ENCODE data around the gene CD6.
"Not testable (repeated sequence)": the region's sequence is repeated elsewhere in the genome, so short reads cannot be mapped to it uniquely, and the experiment has no call there.

The CD6 gene

GRCh38 chr11:61053191-61053590, 81.7 kb downstream of the CD6 start:
- no peak for DNase-seq (ENCODE audit: low spot score)

- DNase-seq (ENCODE audit: low spot score), result no peak
Measured at GRCh38 chr11:61054513-61054912, 83.0 kb downstream of the CD6 start.

DNA sequence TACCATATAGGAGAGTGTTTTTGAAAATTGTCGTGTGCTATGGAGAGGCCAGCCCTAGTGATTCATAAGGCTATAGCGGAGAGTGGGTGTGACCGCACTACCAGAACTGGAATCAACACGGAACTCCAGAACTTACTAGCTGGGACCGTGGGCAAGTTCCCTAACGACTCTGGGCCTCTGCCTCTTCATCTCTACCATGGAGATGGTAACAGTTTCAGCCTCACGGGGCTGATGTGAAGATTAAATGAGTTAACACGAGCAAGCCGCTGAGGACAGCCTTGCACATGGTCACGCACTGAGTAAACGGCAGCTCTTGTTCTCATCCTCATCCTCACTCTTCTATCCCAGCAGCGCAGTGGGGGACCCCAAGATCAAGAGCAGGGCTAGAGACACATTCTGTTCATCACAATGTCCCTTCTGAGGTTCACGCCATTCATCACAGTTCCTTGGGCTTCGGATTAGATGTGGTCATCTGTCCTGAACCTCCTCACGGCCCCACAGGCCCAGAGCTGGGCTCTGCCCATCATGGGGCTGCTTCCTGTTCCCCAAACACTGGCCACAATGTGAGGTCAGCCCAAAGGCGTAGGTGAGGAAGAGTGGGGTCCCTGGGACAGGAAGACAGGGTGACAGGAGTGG, 83.6 kb downstream of the CD6 start:
- no peak for DNase-seq (ENCODE audit: low spot score)

DNA sequence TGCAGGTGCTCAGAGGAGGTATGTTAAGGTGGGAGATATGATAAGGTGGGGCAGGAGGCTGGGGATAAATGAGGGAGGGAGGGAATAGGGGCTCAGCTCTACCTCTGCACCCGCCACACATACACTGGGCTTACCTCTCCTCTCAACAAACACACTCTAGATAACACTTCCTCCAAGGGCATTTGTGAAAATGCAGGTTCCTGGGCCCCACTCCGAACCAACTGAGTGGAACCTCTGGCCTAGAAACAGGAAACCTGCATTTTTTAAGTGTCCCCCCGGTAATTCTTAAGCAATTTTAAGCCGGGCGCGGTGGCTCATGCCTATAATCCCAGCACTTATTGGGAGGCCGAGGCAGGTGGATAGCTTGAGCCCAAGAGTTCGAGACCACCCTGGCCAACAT, 84.3 kb downstream of the CD6 start:
- DNase-seq (ENCODE audit: low spot score), result no peak

DNA sequence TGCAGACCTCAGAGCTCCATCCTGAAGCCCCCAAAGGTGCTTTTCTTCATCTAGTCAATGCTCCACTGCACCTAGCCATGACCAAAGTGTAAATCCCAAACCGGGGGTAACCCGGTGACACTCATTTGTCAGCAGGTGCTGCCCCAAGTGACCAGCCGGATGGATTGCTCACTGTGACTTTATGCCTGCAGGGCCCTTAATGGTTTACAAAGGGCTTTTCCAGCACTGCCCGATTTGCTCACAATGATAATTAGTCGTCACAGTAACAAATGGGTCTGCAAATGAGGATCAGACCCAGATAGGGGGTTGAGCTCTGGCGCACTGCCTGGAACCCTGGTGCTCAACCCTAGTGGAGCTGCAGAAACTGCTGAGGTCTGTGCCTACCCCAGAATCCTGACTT, 85.1 kb downstream of the CD6 start:
- no peak for DNase-seq (ENCODE audit: low spot score)

- no peak for DNase-seq (ENCODE audit: low spot score)
Measured at GRCh38 chr11:61056981-61057380, 85.5 kb downstream of the CD6 start.

DNA sequence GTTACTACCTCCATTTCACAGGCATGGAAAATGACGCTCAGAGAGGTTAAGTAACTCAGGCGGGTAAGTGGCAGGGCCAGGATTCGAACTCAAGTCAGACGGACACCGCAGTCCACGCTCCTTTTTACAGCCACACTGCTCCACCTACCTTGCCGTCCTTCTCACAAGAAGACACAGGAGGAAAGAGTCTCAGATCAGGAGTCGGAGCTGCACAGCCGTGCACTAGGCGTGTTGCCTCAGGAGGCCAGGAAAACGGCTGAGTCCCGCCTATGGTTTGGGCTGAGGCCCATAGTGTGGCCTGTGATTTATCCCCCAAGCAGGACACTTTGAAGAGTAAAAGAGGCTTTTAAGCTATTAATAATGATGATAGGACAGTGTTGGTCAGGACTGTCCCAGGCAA, 86.1 kb downstream of the CD6 start:
- no peak for DNase-seq (ENCODE audit: low spot score)

GRCh38 chr11:61058583-61059259, 87.2 kb downstream of the CD6 start:
- DNase-seq (ENCODE audit: low spot score), result no peak

- no peak for DNase-seq (ENCODE audit: low spot score)
Measured at GRCh38 chr11:61059260-61059752, 87.8 kb downstream of the CD6 start.

DNA sequence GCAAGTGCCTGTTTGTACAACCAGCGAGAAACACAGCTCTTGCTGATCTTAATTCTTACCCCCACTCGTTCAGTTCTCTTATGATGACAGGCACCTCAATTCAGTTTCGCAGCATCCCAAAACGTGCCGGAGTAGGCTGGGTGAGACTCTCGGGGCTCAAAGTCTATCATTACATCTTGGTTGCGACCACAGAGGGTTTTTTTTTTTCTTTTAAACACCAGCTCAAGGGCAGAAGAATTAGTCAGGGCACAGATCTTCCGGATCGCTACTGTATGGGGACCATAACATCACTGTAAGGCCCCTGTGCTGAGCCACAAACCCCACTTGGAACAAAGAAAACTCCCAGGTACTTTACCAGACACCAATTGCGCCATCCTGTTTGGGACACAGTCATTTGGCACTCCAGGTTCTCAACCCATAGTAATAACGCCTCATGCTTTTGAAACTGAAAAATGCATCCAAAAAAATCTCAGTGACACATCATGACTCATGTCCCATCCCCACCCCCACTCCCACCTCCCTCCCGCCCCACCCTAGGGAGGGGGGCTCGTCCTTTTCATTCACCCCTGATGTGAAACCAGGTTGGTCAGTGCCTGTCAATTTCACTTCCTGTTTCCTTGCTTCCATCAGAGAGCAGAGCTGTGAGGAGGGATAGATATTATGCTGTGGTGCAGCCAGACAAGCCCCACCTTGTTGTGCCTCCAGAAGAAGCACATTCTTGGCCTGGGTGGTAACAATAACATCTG, 89.8 kb downstream of the CD6 start:
- peak; percentile 15 for DNase-seq (ENCODE audit: low spot score)

DNA sequence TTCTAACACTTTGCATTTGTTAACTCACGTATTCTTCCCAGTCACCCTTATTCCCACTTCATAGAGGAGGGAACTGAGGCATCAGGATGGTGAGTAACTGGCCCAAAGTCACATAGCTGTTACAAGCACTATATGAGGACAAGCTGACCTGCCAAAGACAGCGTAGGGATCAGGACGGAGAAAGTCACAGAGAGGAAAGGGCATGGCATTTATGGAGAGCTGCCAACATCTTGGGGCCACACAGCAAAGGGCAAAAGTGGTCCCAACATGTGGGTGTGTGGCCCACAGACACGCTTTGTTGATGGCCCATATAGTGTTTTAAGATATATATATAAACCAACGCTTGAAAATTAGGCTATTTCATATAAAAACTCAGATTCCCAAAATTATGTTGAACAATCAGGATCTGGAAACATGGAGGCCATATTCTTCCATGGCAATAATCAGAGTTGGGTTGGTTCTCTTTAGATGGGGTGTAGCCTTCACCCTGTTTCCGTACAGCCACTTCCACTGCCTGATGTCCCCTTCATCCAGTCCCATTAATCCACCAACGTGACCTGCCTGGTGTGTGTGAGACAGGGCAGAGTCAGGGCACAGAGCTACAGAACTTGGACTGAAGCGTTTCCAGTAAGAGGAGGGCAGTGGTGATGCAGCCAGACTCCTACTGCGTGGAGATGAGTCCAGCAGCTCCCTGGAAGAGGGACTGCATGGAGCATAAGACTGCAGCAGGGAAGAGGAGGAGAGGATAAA, 90.9 kb downstream of the CD6 start:
- no peak for DNase-seq (ENCODE audit: low spot score)

GRCh38 chr11:61065236-61065635, 93.8 kb downstream of the CD6 start:
- not testable (repeated sequence) for DNase-seq (ENCODE audit: low spot score)

DNA sequence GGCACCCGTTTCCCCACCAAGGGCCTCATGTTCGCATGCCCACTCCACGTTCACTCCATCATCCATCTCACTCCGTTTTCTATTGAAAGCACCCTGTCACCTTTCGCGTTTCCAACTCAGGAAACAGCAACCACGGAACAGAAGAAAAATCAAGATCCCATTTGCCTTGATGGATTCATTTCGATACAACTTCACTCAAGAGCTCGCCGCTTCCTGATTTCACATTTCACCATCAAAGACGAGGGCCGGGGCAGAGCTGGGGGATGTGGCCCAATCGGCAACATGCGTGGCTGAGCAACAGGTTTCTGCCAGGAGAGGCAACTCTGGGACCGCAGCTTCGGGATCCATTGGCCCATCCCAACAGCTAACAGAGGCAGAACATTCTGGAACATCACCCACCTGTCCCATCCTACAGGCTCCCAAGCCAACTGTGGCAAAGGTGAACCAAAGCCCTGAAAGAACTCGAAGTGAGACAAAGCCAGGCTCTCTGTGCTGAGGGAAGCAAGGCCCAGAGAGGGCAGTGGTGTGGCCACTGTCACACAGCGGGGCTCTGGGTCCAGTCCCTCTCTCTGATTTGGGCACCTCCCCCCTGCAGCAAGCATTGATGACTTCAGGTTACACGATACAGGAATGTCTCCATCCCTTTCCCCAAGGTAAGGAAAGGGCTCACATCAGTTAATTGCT, 94.6 kb downstream of the CD6 start:
- DNase-seq (ENCODE audit: low spot score), result no peak

GRCh38 chr11:61066645-61067044, 95.2 kb downstream of the CD6 start:
- DNase-seq (ENCODE audit: low spot score), result no peak

GRCh38 chr11:61067782-61068446, 96.4 kb downstream of the CD6 start:
- DNase-seq (ENCODE audit: low spot score), result no peak

DNA sequence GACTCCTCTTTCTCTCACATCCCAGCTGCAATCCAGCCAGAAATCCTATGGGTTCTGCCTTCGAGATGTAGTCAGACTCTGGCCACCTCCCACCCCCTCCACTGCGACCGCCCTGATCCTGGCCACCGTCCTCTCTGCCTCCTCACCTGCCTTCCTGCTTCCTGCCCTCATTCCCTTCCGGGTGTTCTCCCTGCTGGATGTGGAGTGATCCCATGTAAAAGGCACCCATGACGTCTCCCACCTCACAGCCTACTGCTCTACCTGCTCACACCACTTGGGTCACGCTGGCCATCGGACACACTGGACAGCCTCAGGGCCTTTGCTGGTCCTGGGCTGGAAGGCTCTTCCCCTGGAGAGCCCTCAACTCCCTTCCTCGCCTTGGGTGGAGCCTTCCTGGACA, 97.1 kb downstream of the CD6 start:
- DNase-seq (ENCODE audit: low spot score), result no peak

GRCh38 chr11:61069427-61069826, 97.9 kb downstream of the CD6 start:
- no peak for DNase-seq (ENCODE audit: low spot score)

Measured in COLO829 (cell line).